HepG2 (cell line): Measurements from ENCODE around the gene SPATA46. TPM values are rescaled to one million over a fixed set of nuclear protein-coding genes. Genes with fewer than 3 reads are reported as not detected.

Source experiments
- ATAC-seq: fragments of 200-7000 bp; cut with Tn5 transposase; 3 replicates; pipeline ENCODE4 v1.9.1; 2020; ENCODE audit warnings: mild to moderate bottlenecking, moderate library complexity
- BruUV-seq: library from RNA; stranded (reverse); fragments of 400-500 nt; replicated peaks from 2 replicates; lab custom pipeline; 2021; lab: Mats Ljungman, UMichigan
- CTCF ChIA-PET: fragments of 300-600 bp; formaldehyde crosslinking; extraction: SDS; loops from one replicate; lab custom pipeline; 2021; ENCODE audit warnings: low total read pairs, inconsistent platforms, low intra/inter-chr PET ratio; lab: Yijun Ruan, JAX
- POLR2A ChIA-PET: fragments of 350-600 bp; sonication (Branson Sonifier 250); formaldehyde crosslinking; loops from one replicate; lab custom pipeline; 2020; ENCODE audit warnings: antibody characterized with exemption, inconsistent platforms; lab: Yijun Ruan, JAX
- DNase-seq: peaks from one replicate; pipeline ENCODE4 v3.0.0-alpha.2; 2015; ENCODE audit warnings: low spot score
- FAIRE-seq: peaks from 3 replicates; lab custom pipeline; 2011; peaks lifted over from hg19 to GRCh38; lab: Jason Lieb, UNC
- H2AFZ ChIP-seq: one replicate; pipeline ENCODE4 v1.6.1; 2011; ENCODE audit warnings: low read length, inconsistent platforms
- H3K27ac ChIP-seq: fragments of 300-600 bp; 3 replicates; pipeline ENCODE4 v1.8.0; 2011; ENCODE audit warnings: mixed run types, mild to moderate bottlenecking, mixed read lengths, low read length, inconsistent platforms; ENCODE audit not compliant: insufficient read depth; ENCODE audit errors: extremely low read length
- H3K27me3 ChIP-seq, 2 experiments: fragments of 200-600 bp in 1 of 2; 2 replicates in 1 of 2; 3 replicates in 1 of 2; pipeline versions ENCODE4 v1.6.0 to v1.8.0; 2011; ENCODE audit warnings: low read length in 2 of 2, mild to moderate bottlenecking in 2 of 2, moderate library complexity in 2 of 2, inconsistent platforms in 1 of 2; ENCODE audit not compliant: insufficient read depth in 2 of 2, control insufficient read depth in 1 of 2
- H3K36me3 ChIP-seq, 2 experiments: fragments of 200-600 bp in 1 of 2; replicated peaks in 1 of 2; 2 replicates in 1 of 2; 3 replicates in 1 of 2; pipeline versions ENCODE4 v1.5.1 to v1.8.0; 2011; ENCODE audit warnings: low read length in 2 of 2, inconsistent platforms in 1 of 2; ENCODE audit not compliant: insufficient read depth in 2 of 2, control insufficient read depth in 1 of 2
- H3K4me1 ChIP-seq: 2 replicates; pipeline ENCODE4 v1.5.1; 2012; ENCODE audit warnings: low read length, inconsistent platforms; ENCODE audit not compliant: insufficient read depth
- H3K4me2 ChIP-seq: 2 replicates; pipeline ENCODE4 v1.6.0; 2011; ENCODE audit warnings: low read depth, low read length, inconsistent platforms
- H3K4me3 ChIP-seq, 3 experiments: fragments of 200-600 bp in 1 of 3; sonication (generic), shearing (Covaris generic) in 1 of 3; replicated peaks in 1 of 3; 2 replicates each; pipeline ENCODE4 v1.5.1; 2011 to 2016; ENCODE audit warnings: low read length in 3 of 3, inconsistent platforms in 2 of 3, low read depth in 2 of 3, mild to moderate bottlenecking in 2 of 3, control low read depth in 1 of 3, mixed read lengths in 1 of 3; ENCODE audit not compliant: insufficient read depth in 1 of 3
- H3K79me2 ChIP-seq: one replicate; pipeline ENCODE4 v1.6.1; 2011; ENCODE audit warnings: low read length, inconsistent platforms; ENCODE audit not compliant: insufficient read depth
- H3K9ac ChIP-seq: 2 replicates; pipeline ENCODE4 v1.6.0; 2011; ENCODE audit warnings: mild to moderate bottlenecking, low read depth, low read length, inconsistent platforms; ENCODE audit not compliant: insufficient read depth
- H3K9me3 ChIP-seq: 2 replicates; pipeline ENCODE4 v1.5.1; 2012; ENCODE audit warnings: mild to moderate bottlenecking, low read length
- H4K20me1 ChIP-seq: 2 replicates; pipeline ENCODE4 v1.6.0; 2011; ENCODE audit warnings: inconsistent platforms, mild to moderate bottlenecking, low read length, moderate library complexity; ENCODE audit not compliant: insufficient read depth
- CREBL2 ChIP-seq: sonication (generic); formaldehyde crosslinking; IDR thresholded peaks from 2 replicates; pipeline ENCODE4 v1.8.1; 2023; ENCODE audit warnings: missing genetic modification reagents, mild to moderate bottlenecking, borderline replicate concordance
- HNRNPL ChIP-seq: fragments of 200-400 bp; formaldehyde crosslinking; IDR thresholded peaks from 2 replicates; pipeline ENCODE4 v1.6.1; 2017; ENCODE audit warnings: mild to moderate bottlenecking, low read depth, low read length
- LBX2 ChIP-seq: sonication (generic); formaldehyde crosslinking; IDR thresholded peaks from 2 replicates; pipeline ENCODE4 v1.5.0; 2020; ENCODE audit warnings: missing genetic modification reagents, mild to moderate bottlenecking, borderline replicate concordance
- LCORL ChIP-seq, 2 experiments: fragments of 450-650 bp in 1 of 2; sonication (generic) in 1 of 2; formaldehyde crosslinking in 1 of 2; IDR thresholded peaks; 2 replicates each; pipeline versions ENCODE4 v1.5.0 to v1.6.1; 2017 to 2020; ENCODE audit warnings: antibody characterized with exemption in 1 of 2, missing genetic modification reagents in 1 of 2
- ZFP36 ChIP-seq: fragments of 150-350 bp; IDR thresholded peaks from 2 replicates; pipeline ENCODE4 v1.6.1; 2018; ENCODE audit warnings: borderline replicate concordance, low read length, low read depth; ENCODE audit not compliant: partially characterized antibody
- ZHX2 ChIP-seq, 2 experiments: sonication (generic) in 1 of 2; formaldehyde crosslinking in 1 of 2; IDR thresholded peaks; 2 replicates each; pipeline versions ENCODE4 v1.6.1 to v1.9.0; 2014 to 2022; ENCODE audit warnings: antibody characterized with exemption in 1 of 2, borderline replicate concordance in 1 of 2, inconsistent platforms in 1 of 2, low read depth in 1 of 2, missing genetic modification reagents in 1 of 2
- ZIK1 ChIP-seq: sonication (generic); formaldehyde crosslinking; IDR thresholded peaks from 2 replicates; pipeline ENCODE4 v1.5.0; 2020; ENCODE audit warnings: mild to moderate bottlenecking, low read depth, missing genetic modification reagents, borderline replicate concordance
- ZNF318 ChIP-seq: sonication (generic); formaldehyde crosslinking; IDR thresholded peaks from 2 replicates; pipeline ENCODE4 v1.4.0; 2020; ENCODE audit warnings: mild to moderate bottlenecking, missing genetic modification reagents
- WGBS: methylation state at CpG from one replicate; pipeline ENCODE4 v1.1.6; 2017; ENCODE audit warnings: low lambda C conversion rate; 5-methylcytosine and 5-hydroxymethylcytosine counted together
- in situ Hi-C: cut with HindIII; loops from 2 replicates; pipeline ENCODE4 v1.10.0; 2017; ENCODE audit warnings: low pct_unique_long_range_greater_than_20kb; ENCODE audit not compliant: extremely low pct_ligation_motif_present
- intact Hi-C: fragments of 100-400 bp; cut with micrococcal nuclease; formaldehyde crosslinking; loops from one replicate; pipeline ENCODE4 v1.10.0; 2022; ENCODE audit not compliant: unreplicated experiment
- polyA plus RNA-seq, 8 experiments: library from polyadenylated mRNA; depleted of rRNA in 3 of 8; stranded (reverse) in 7 of 8; unstranded in 1 of 8; fragments of >200 nt; fragmentation: Illumina TruSeq in 4 of 8; extraction: Trizol in 4 of 8; gene quantifications; 2 replicates each; pipeline versions ENCODE4 v1.2.1 to v1.2.3, GENCODE V29; 2011 to 2016; ENCODE audit warnings: low read depth in 4 of 8, missing spikeins in 1 of 8, mixed read lengths in 1 of 8; ENCODE audit not compliant: insufficient read depth in 1 of 8
- total RNA-seq, 5 experiments: library from RNA; depleted of rRNA; stranded (reverse); fragments of >200 nt; fragmentation: Illumina TruSeq; extraction: Trizol; gene quantifications; 2 replicates each; pipeline ENCODE4 v1.2.3, GENCODE V29; 2016; ENCODE audit warnings: low read depth in 1 of 5

SPATA46 gene
- total and polyA plus RNA-seq, 2 of the 13 experiments (the other 11 are each of a cell fraction or from before 2014, with no cell fraction given) = not detected

GRCh38 chr1:162381383-162381782 is 4.7 kb upstream of the SPATA46 start, which contains the start of gene C1orf226:
Gene C1orf226 (plus strand): TSS chr1:162381728. CDS start chr1:162381902, 174 bp downstream.
- FAIRE-seq = no peak
- Histone ChIP-seq H3K9me3 (no peaks in the 10 kb centered on the region), H3K27ac (no peak within 1 kb of the TSS), H4K20me1 (no peaks in the 10 kb centered on the region), H3K9ac (no peak within 1 kb of the TSS), H3K36me3 (peaks cover 4 to 7% of the 10 kb centered on the region in 2 experiments; a peak in 4 of 5 replicates), H2AFZ (no peak within 1 kb of the TSS), H3K4me3 (no peak within 1 kb of the TSS), H3K27me3 (no peaks in the 10 kb centered on the region), H3K4me1 (no peaks in the 10 kb centered on the region), H3K79me2 (no peaks in the 10 kb centered on the region), H3K4me2 (no peak within 1 kb of the TSS)
- no TSS peak for BruUV-seq
- ChIA-PET POLR2A (no interaction called here), CTCF (no interaction called here)
- in situ Hi-C loops = no loop called here
- 95% methylated on average over 3 of the region's 3 CpGs for WGBS
- intact Hi-C loops = no loop called here
- ATAC-seq = no peak
- no peak for DNase-seq
- TF ChIP-seq ZFP36 = no peak
- TF ChIP-seq ZNF318 (CRISPR knock-in tag) = no peak
- TF ChIP-seq ZIK1 = no peak
- TF ChIP-seq CREBL2 (CRISPR knock-in tag) = no peak
- TF ChIP-seq LBX2 (CRISPR knock-in tag) = no peak
- no peak for TF ChIP-seq HNRNPL
- no peak for TF ChIP-seq LCORL (IDR thresholded peaks at IDR 0.05)
- no peak for TF ChIP-seq LCORL (CRISPR knock-in tag; IDR thresholded peaks at IDR 0.05)
- TF ChIP-seq ZHX2 (IDR thresholded peaks at IDR 0.05; ENCODE audit: low read depth) = no peak
- no peak for TF ChIP-seq ZHX2 (CRISPR knock-in tag; IDR thresholded peaks at IDR 0.05; ENCODE audit: borderline replicate concordance)
